GM19099 (cell line): Measurements from ENCODE around the gene DHX40.

Source experiments
- POLR2A ChIP-seq: IDR thresholded peaks from 3 replicates; pipeline ENCODE4 v1.6.1; 2011; ENCODE audit warnings: low read depth; ENCODE audit not compliant: insufficient read length; ENCODE audit errors: extremely low read depth

DHX40 gene

DNA sequence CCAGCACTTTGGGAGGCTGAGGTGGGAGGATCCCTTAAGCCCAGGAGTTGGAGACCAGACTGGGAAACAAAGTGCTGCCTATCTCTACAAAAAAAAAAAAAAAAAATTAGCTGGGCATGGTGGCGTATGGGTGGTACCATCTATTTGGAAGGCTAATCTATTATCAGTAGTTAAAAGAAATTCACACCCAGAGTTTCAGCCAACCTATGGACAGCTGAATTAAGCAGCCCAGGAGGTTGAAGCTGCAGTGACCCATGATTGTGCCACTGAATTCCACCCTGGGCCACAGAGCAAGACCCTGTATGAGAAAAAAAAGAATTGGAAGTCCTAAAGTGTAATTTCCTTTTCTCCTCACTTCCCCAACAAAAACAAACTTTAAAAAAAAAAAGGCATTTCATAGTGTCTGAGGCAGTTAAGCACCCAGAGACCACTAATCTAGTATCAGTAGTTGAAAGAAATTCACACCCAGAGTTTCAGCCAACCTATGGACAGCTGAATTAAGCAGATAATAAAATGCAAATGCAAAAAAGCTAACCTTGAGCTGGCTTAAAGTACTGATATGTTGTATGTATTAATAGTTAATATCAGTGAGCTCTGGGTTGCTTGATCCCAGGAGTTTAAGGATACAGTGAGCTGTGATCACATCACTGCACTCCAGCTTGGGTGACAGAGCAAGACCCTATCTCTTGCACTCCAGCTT lies 72.4 kb downstream of the DHX40 start:
- no peak for TF ChIP-seq POLR2A

DNA sequence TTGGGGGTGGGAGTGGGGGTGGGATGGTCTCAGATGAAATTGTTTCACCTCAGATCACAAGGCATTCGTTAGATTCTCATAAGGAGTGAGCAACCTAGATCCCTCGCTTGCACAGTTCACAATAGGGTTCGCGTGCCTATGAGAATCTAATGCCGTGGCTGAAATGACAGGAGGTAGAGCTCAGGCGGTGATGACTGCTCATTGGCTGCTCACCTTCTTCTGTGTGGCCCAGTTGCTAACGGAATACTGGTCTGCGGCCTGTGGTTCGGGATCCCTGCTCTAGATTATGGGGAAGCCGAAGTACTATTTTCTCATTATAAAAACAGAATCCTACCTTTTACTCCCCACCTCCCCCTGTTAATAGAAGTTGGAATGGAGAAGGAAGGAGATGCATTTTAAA lies 73.1 kb downstream of the DHX40 start:
- no peak for TF ChIP-seq POLR2A

DNA sequence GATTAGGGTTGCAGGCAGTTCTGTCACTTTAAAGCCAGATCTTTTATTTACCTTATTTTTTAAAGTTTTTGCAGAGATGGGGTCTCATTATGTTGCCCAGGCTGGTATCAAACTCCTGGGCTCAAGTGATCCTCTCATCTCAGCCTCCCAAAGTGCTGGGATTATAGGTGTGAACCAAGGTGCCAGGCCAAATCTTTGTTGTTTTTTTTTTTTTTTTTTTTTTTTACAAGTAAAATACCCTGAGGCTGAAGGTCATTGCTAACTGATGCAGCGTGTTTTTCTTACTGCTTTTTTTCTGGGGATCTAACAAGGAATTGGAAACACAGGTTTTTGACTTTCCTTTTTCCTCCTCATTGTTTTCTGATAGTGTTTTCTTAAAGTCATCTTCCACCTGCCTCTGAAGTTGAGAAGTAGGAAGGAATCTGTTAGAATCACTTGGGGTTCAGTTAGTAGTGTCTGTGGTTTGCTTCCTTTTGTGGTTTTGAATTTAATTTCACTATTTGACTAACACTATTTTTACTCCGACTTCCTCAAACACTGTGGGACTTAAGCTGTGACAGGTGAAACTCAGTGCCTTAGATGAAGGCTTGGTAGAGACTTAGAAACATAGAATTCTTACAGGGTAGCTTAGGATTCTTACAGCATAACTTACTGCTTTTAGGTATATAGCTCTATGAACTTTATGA lies 76.5 kb downstream of the DHX40 start:
- TF ChIP-seq POLR2A, result no peak

DNA sequence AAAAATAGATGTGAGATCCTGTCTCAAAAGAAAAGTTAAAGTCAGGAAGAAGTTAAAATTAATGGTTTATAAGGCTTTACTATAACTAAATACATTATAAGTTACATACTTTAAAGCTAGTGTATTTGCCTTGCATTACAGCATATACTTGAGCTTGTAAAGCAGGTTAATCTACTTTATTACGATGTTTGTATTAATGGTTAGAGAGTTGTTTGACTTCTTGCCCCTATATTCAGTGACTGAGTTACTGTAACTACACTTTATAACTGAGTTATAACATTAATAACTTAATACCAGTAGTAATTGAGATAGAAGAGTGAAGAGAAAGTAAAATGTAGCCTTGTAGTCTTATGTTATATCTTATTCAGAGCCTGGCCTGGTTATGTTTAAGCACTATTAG lies 77.2 kb downstream of the DHX40 start:
- no peak for TF ChIP-seq POLR2A

DNA sequence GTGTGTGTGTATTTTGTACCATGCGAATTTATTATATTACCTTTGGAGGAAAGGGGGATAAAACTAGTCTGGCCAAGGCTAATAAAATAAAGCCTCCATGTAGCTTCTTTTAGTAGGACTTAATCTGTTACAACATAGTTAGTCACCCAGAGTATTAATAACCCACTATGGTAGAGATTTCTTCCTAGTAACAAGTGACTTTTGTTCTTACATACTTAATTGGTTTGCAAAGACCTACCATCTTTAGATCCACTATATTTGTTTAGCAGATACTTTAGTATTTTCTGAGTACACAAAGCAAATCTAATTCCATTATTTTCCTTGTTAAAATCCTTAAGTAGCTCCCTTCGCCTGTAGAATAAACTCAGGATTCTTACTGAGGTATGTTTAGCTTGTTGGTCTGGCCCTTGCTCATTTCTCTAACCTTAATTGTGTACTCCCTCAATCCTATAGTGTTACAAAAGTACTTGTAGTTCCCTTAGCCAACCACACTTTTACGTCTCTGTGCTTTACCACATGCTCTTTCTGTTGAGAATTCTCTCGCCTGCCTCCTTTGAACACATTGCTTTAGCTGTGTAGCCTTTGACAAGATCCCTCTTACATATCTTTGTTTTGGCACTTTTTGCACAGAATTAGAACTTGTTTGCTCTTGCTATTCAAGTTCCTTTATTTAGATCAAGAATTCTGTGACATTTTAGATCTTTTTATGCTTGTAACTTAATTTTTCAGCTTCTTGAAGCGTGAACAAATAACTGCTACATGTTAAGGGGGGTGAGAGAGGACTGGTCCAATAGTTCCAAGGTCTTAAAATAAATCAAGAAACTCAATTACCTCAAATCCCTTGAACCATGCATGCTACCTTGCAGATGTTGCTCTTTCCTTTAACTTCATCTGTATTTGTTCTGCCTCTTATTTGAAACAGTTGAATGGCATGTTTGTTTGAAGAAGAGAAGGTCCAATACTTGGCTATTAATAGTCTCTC lies 78.0 kb downstream of the DHX40 start:
- no peak for TF ChIP-seq POLR2A

DNA sequence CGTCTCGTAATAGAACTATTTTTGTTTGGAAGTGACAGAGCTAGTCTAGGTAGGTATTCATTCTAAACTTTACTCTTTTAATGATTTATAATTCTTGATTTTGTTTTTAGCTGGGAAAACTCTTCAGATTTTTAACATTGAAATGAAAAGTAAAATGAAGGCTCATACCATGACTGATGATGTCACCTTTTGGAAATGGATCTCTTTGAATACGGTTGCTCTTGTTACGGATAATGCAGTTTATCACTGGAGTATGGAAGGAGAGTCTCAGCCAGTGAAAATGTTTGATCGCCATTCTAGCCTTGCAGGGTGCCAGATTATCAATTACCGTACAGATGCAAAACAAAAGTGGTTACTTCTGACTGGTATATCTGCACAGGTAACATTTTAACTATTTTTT lies 81.9 kb downstream of the DHX40 start:
- TF ChIP-seq POLR2A, result no peak

DNA sequence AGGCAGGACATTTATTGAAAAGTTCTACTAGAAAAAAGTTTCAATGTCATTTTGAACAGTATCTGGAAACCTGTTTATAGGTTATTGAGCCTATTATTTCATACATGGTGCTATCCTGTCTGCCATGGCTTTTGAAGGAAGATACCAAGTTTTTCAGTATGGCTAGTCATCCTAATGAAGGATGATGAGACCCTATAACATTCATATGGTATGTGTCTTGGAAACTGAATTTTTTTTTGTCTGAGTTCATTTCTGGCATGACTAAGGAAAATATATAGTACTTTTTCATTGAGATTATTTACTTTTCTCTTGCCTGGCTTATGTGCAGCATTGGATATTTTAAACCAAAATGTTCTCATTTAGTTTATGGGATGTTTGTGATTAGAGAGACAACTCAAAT lies 84.5 kb downstream of the DHX40 start:
- no peak for TF ChIP-seq POLR2A

DNA sequence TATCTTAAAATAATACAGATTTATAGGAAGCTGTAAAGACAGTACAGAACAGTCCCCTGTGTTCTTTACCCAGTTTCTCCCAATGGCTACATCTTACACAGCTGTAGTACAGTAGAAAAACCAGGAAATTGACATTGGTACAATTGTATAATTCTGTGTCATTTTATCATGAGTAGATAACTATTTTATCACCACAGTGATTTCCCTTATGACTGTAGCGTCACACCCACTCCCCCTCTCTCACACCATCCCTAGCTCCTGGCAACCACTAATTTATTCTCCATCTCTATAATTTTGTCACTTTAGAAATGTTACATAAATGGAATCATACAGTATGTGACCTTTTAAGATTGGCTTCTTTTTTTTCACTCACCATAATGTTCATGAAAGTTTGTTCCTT lies 85.2 kb downstream of the DHX40 start:
- TF ChIP-seq POLR2A, result no peak

DNA sequence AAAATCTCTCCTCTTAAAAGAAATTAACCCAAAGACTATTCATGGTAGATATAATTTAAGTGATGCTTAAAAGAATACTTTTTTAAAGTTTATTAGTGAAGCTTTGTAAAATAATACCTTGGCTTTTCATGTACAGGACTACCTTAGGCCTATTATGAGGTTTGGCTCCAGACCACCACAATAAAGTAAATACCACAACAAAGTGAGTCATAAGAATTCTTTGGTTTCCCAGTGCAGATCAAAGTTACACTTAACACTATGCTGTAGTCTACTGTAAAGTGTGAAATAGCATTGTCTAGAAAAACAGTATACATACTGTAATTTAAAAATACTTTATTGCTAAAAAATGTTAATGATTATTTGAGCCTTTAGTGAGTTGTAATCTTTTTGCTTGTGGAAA lies 85.9 kb downstream of the DHX40 start:
- no peak for TF ChIP-seq POLR2A

DNA sequence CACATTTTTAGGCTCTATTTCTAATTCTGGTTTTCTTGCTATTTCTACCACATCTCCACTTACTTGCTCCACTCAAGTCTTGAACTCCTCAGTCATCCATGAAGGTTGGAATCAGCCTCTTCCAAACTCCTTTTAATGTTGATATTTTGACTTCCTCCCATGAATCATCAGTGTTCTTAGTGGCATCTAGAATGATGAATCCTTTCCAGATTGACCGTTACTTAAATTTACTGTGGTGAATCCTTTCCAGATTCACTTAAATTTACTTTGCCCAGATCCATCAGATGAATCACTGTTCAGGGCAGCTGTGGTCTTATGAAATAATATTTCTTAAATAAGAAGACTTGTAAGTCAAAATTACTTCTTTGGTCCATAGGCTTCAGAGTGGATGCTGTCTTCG lies 86.7 kb downstream of the DHX40 start:
- TF ChIP-seq POLR2A, result no peak
